K562 (cell line): ENCODE measurements around the gene LAMB2. TPM values are rescaled to one million over a fixed set of nuclear protein-coding genes. Genes with fewer than 3 reads are reported as not detected.

Experiments
- ARID3A ChIP-seq: IDR thresholded peaks from 2 replicates; pipeline ENCODE4 v1.6.1; 2012; ENCODE audit warnings: low read depth, low read length, improper control_type of control experiment, borderline replicate concordance
- ARNT ChIP-seq, 2 experiments: fragments of 450-650 bp; IDR thresholded peaks; 2 replicates each; pipeline ENCODE4 v1.6.1; 2016; ENCODE audit warnings: mild to moderate bottlenecking in 1 of 2
- ATF3 ChIP-seq, 2 experiments: fragments of 450-650 bp in 1 of 2; sonication (generic) in 1 of 2; formaldehyde crosslinking in 1 of 2; IDR thresholded peaks in 1 of 2; conservative IDR thresholded peaks in 1 of 2; 2 replicates each; pipeline versions ENCODE4 v1.6.1 to v1.8.1; 2016 to 2023; ENCODE audit warnings: mild to moderate bottlenecking in 2 of 2, moderate library complexity in 2 of 2, inconsistent platforms in 1 of 2, missing genetic modification reagents in 1 of 2
- CCNT2 ChIP-seq: IDR thresholded peaks from 2 replicates; pipeline ENCODE4 v1.6.1; 2011; ENCODE audit warnings: borderline replicate concordance, low read depth, mild to moderate bottlenecking, moderate library complexity, mixed read lengths, low read length; ENCODE audit not compliant: insufficient read length; ENCODE audit errors: extremely low read depth
- CHD1 ChIP-seq: fragments of 200-600 bp; sonication (generic); IDR thresholded peaks from one replicate; pipeline ENCODE4 v1.6.1; 2012; ENCODE audit warnings: mild to moderate bottlenecking, moderate library complexity, low read length, inconsistent platforms
- CREM ChIP-seq: IDR thresholded peaks from 2 replicates; pipeline ENCODE4 v1.6.1; 2014; ENCODE audit warnings: antibody characterized with exemption, low read depth
- ELF1 ChIP-seq: fragments of 200-800 bp; sonication (Bioruptor generic); IDR thresholded peaks from 2 replicates; pipeline ENCODE4 v1.6.1; 2016; ENCODE audit warnings: missing genetic modification characterization, missing compliant biosample characterization
- MAZ ChIP-seq, 2 experiments: fragments of 450-650 bp in 1 of 2; sonication (generic) in 1 of 2; formaldehyde crosslinking; IDR thresholded peaks in 1 of 2; conservative IDR thresholded peaks in 1 of 2; 2 replicates each; pipeline versions ENCODE4 v1.4.0 to v1.5.0; 2020; ENCODE audit warnings: mild to moderate bottlenecking in 1 of 2, missing genetic modification reagents in 1 of 2
- MYC ChIP-seq, 2 experiments: fragments of 250-450 bp in 1 of 2; sonication (Bioruptor Pico) in 1 of 2; IDR thresholded peaks; 2 replicates each; pipeline versions ENCODE4 v1.5.1 to v1.6.1; 2012 to 2021; ENCODE audit warnings: low read depth in 2 of 2, borderline replicate concordance in 1 of 2, improper control_type of control experiment in 1 of 2, low read length in 1 of 2, mild to moderate bottlenecking in 1 of 2, moderate library complexity in 1 of 2
- NONO ChIP-seq, 2 experiments: fragments of 200-400 bp in 1 of 2; fragments of 450-650 bp in 1 of 2; formaldehyde crosslinking in 1 of 2; IDR thresholded peaks; 2 replicates each; pipeline ENCODE4 v1.6.1; 2017; ENCODE audit warnings: low read depth in 2 of 2, mild to moderate bottlenecking in 2 of 2, moderate library complexity in 2 of 2, low read length in 1 of 2
- PCBP1 ChIP-seq: fragments of 200-400 bp; formaldehyde crosslinking; IDR thresholded peaks from 2 replicates; pipeline ENCODE4 v1.6.1; 2018; ENCODE audit warnings: mild to moderate bottlenecking, low read depth, low read length; ENCODE audit not compliant: poor library complexity, severe bottlenecking
- POLR2AphosphoS5 ChIP-seq: IDR thresholded peaks from 2 replicates; pipeline ENCODE4 v1.6.1; 2011; ENCODE audit warnings: mild to moderate bottlenecking, low read depth, low read length, moderate library complexity; ENCODE audit not compliant: control insufficient read depth, insufficient read depth
- RBBP5 ChIP-seq: fragments of 200-600 bp; sonication (generic); IDR thresholded peaks from 2 replicates; pipeline ENCODE4 v1.6.1; 2012; ENCODE audit warnings: borderline replicate concordance, mild to moderate bottlenecking, low read length, control low read depth, inconsistent platforms; ENCODE audit not compliant: insufficient read depth, poor library complexity, severe bottlenecking
- RBM22 ChIP-seq: fragments of 200-400 bp; formaldehyde crosslinking; IDR thresholded peaks from 2 replicates; pipeline ENCODE4 v1.6.1; 2018; ENCODE audit warnings: low read length, low read depth; ENCODE audit not compliant: poor library complexity, severe bottlenecking
- SIN3B ChIP-seq: fragments of 450-650 bp; IDR thresholded peaks from 2 replicates; pipeline ENCODE4 v1.6.1; 2017; ENCODE audit warnings: low read depth, mild to moderate bottlenecking, moderate library complexity
- SMARCE1 ChIP-seq: fragments of 450-650 bp; IDR thresholded peaks from 2 replicates; pipeline ENCODE4 v1.7.1; 2016; ENCODE audit warnings: mild to moderate bottlenecking
- TEAD1 ChIP-seq, 2 experiments: fragments of 450-650 bp in 1 of 2; sonication (generic) in 1 of 2; formaldehyde crosslinking; IDR thresholded peaks; 2 replicates each; pipeline versions ENCODE4 v1.4.0 to v1.8.0; 2020 to 2022; ENCODE audit warnings: mild to moderate bottlenecking in 2 of 2, missing genetic modification reagents in 1 of 2
- ZBTB2 ChIP-seq: fragments of 450-650 bp; IDR thresholded peaks from 2 replicates; pipeline ENCODE4 v1.6.1; 2016; ENCODE audit warnings: antibody characterized with exemption
- ZNF740 ChIP-seq, 3 experiments: fragments of 200-800 bp in 1 of 3; sonication (Bioruptor generic) in 1 of 3; sonication (generic) in 1 of 3; formaldehyde crosslinking in 1 of 3; IDR thresholded peaks; 2 replicates each; pipeline versions ENCODE4 v1.6.1 to v1.8.0; 2016 to 2022; ENCODE audit warnings: mild to moderate bottlenecking in 2 of 3, missing compliant biosample characterization in 2 of 3, missing genetic modification characterization in 2 of 3, missing genetic modification reagents in 1 of 3
- polyA plus RNA-seq, 8 experiments: library from polyadenylated mRNA; depleted of rRNA in 4 of 8; stranded (reverse) in 5 of 8; unstranded in 3 of 8; fragments of >200 nt; fragmentation: Nextera tagmentation in 2 of 8; fragmentation: Illumina TruSeq in 1 of 8; extraction: Ambion mirVana in 2 of 8; extraction: Trizol in 1 of 8; gene quantifications; 2 replicates each; pipeline versions ENCODE4 v1.2.1 to v1.2.3, GENCODE V29; 2011 to 2014; ENCODE audit warnings: inconsistent platforms in 1 of 8, missing spikeins in 1 of 8
- total RNA-seq, 7 experiments: library from RNA; depleted of rRNA in 6 of 7; stranded (reverse); fragments of >200 nt in 6 of 7; fragmentation: Illumina TruSeq in 2 of 7; extraction: Trizol in 2 of 7; gene quantifications; 2 replicates each; pipeline versions ENCODE4 v1.2.1 to v1.2.3, GENCODE V29; 2011 to 2021; ENCODE audit warnings: low replicate concordance in 1 of 7

Gene LAMB2
- total and polyA plus RNA-seq, 9 of the 15 experiments (the other 6 are each of a cell fraction or from before 2014, with no cell fraction given), result 1.4 to 26.0 (median 16.2) TPM

- TF ChIP-seq CREM, result peak; percentile 91
- peak; percentile 44 for TF ChIP-seq RBM22
- peak; percentile 82 for TF ChIP-seq ELF1 (tag)
- TF ChIP-seq SIN3B, result peak; percentile 85
- TF ChIP-seq NONO (IDR thresholded peaks at IDR 0.05; ENCODE audit: low read depth in 2 of 2, low read length in 1 of 2), result 0 out of 4 replicates have a peak, but pooled peaks of 1 of the 2 experiments have one; percentile 51
- no peak for TF ChIP-seq SMARCE1
- no peak for TF ChIP-seq ARNT (IDR thresholded peaks at IDR 0.05)
- TF ChIP-seq ZNF740 (CRISPR knock-in tag; IDR thresholded peaks at IDR 0.05), result no peak; the same call in 1 of the 2 replicates
- TF ChIP-seq ZNF740 (tag; IDR thresholded peaks at IDR 0.05), result no peak
- TF ChIP-seq MAZ (CRISPR knock-in tag; conservative IDR thresholded peaks at IDR 0.05 in 1 of 2, IDR thresholded peaks at IDR 0.05 in 1 of 2), result peak in 1 of 2 experiments; percentile 55; a peak in 2 of 4 replicates
- peak; percentile 56 for TF ChIP-seq PCBP1
- peak; percentile 67 for TF ChIP-seq CHD1
- TF ChIP-seq ATF3 (IDR thresholded peaks at IDR 0.05), result no peak
- TF ChIP-seq ATF3 (CRISPR knock-in tag; conservative IDR thresholded peaks at IDR 0.05), result no peak
- peak; percentile 45 for TF ChIP-seq POLR2AphosphoS5
- TF ChIP-seq RBBP5, result peak; percentile 87
- peak; percentile 63; the same call in 1 of the 2 replicates for TF ChIP-seq MYC (IDR thresholded peaks at IDR 0.05; ENCODE audit: low read depth, low read length)
- no peak for TF ChIP-seq MYC (CRISPR knock-in tag; IDR thresholded peaks at IDR 0.05; ENCODE audit: borderline replicate concordance, low read depth)
- TF ChIP-seq ZBTB2, result peak; percentile 83; the same call in 1 of the 2 replicates
- TF ChIP-seq ARID3A, result no peak
- peak in 1 of 2 experiments; percentile 51; a peak in 1 of 4 replicates for TF ChIP-seq TEAD1 (CRISPR knock-in tag; IDR thresholded peaks at IDR 0.05)
- peak; percentile 58 for TF ChIP-seq CCNT2
Measured at GRCh38 chr3:49120438-49121131, 12.3 kb downstream of the LAMB2 start, which contains the start of gene USP19 (continued).
